ENCODE data around the gene ZMIZ1.

The ZMIZ1 gene

DNA sequence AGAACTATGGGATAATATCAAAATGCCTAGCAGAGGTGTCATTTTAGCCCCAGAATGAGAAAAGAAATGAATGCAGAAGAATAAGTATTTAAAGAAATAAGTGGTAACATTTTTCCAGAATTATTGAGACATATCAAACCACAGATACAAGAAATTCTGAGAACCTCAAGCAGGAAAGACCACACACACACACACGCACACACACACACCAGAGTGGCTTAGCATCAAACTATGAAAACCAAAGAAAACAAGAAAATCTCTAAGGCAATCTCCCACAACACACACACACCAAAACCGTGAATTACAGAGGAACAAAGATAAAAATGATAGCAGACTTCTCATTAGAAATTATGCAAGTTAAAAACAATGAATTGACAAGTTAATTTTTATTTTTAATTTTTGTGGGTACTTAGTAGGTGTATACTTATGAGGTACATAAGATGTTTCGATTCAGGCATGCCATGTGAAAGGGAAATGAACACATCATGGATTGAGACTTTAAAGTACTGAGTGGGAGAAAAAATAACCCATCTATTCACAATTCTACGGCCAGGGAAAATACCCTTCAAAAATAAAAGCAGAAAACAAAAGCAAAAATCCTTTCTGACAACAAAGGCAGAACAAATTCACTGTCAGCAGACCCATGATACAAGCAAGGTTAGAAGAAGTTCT, 293.1 kb downstream of the ZMIZ1 start:
- no peak for DNase-seq

Data from inflammatory macrophage (primary cell).